Left forelimb (tissue), 1 donor: ENCODE results near the gene PRG2.

Source experiments
- DNase-seq: peaks from one replicate; pipeline ENCODE4 v3.0.0-alpha.2; 2018; ENCODE audit warnings: low spot score

Gene PRG2, protein sequence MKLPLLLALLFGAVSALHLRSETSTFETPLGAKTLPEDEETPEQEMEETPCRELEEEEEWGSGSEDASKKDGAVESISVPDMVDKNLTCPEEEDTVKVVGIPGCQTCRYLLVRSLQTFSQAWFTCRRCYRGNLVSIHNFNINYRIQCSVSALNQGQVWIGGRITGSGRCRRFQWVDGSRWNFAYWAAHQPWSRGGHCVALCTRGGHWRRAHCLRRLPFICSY

GRCh38 chr11:57390535-57390934 is at the start of gene PRG2:
PRG2 (minus strand) TSS chr11:57390650; CDS start chr11:57389944, 706 bp downstream.
- DNase-seq, result no peak

DNA sequence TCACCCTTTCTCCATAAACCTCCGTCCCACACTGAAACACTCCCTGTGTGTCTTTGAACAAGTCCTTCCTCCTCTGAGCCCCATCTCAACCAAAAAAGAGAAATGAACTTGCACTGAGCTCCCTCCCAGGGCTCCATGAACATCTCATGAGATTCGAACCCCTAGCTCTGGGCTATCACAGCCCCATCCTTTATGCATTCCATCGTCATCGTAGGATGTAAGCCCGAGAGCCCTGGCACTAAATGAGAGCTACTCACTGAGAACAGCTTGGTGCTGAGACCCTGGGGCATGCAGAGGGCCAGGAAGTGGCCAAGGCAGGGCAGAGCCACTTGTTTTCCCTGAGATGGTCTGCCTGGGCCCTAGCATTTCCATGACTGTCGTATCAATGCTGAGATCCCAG is 49.3 kb upstream of the PRG2 start:
- DNase-seq, result no peak

DNA sequence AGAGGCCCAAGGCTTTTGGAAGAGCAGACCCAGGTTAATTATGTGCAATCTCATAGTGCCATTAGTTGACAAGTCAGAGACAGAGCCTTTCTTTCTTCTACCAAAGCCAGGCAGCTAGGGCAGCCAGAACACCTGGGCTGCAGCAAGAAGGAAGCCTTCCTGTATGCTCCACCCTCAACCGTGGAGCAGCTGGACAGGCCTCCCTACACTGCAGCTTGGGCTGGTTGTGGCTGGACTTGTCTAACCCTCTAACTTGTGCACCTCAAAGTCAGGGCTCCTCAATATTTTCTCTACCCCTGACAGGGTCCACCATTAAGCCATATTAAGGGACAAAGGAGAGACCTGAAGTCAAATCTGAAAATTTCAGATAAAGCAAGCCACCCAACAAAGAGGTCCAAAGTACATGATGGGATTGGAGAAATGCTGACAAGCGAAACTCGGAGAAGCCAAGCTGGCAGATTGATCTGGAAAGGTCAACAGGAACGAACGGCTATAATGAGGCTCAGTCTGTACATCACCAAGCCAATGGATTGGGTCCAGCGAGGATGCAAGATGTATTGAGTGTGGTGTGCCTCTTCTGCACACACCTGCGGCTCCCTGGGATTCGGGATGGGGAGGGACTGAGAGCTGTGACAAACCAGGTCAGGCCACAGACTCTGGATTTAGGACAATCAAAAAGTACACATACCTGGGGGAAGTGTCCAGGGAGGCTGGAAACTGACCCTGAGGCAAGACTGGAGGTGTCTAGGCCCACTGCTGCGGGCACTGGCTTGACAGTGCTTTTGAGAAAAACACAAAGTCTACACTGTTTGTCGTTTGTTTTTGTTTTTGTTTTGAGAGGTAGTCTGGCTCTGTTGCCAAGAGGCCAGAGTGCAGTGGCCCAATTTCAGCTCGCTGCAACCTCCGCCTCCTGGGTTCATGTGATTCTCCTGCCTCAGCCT is 48.2 kb upstream of the PRG2 start:
- no peak for DNase-seq

DNA sequence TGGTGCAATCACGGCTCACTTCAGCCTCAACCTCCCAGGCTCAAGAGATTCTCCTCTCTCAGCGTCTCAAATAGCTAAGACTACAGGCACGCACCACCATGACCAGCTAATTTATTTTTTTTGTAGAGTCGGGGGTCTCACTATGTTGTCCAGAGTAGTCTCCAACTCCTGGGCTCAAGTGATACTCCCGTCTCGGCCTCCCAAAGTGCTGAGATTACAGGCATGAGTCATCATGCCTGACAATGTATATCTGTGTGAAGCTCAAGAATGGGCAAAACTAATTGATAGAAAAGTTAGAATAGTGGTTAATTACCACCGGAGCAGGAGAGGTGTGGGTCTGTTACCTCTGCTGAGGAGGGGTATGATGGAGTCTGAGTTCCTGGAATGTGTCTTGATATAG is 45.6 kb upstream of the PRG2 start:
- DNase-seq, result no peak

DNA sequence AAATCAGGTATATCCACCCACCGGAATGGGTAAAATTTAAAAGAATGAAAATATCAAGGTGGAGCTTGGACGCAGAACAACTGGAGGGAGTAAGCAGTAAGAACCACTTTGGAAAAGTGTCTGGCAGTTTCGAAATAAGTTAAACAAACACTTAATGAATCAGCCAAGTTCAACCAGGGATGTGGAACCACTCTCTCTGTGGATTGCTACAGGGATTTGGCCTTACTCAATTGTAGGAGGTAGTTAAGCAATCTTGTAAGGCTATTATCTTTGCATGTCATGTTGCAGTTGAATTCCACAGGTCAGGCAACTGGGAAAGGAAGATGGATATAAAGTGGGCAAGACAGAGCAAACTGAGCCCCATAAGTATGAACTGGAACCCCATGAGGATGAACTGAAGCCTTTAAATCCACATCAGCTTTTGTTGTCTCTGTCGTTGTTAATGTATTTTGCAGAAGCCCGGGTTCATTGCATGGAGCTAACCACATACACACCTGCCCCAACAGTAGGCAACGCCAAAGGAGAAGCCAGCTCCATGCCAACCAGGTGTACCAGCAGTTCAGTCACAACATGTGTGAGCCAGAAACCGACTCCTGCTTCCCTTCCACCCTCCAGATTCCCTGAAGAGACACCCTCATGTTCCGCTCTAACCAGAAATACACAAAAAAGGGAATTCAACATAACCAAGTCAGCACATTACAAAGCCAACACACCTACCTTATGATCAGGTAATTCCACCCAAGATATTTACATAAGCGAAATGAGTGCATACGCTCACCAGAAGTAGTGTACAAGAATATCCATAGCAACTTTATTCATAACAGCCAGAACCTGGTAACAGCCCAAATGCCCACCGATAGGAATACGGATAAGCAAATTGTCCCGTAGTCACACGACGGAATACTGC is 44.4 kb upstream of the PRG2 start:
- DNase-seq, result no peak

DNA sequence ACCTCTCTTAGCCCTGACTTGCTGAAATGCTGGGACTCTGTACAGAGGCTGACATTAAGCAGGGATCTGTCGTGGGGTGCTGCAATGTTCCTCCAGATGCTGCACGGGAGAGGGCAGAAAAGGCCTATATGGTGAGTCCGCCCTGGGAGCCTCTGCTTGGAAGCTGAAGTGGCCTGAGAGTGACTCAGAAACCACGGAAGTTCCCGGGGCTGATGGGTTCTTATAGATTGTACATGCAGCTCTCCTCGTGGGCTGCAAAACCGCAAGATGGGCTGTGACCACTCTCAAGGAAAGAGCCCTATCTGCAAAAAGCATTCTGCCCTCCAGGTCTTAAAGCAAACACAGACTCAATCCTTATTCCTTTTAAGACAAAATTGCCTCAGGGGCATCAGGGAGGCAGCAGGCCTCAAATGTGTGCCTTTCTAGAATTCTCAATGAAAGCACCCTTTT is 42.3 kb upstream of the PRG2 start:
- no peak for DNase-seq

GRCh38 chr11:57432149-57432561 is 41.7 kb upstream of the PRG2 start:
- DNase-seq, result no peak

- DNase-seq, result no peak
Measured at GRCh38 chr11:57430952-57431351, 40.5 kb upstream of the PRG2 start.

DNA sequence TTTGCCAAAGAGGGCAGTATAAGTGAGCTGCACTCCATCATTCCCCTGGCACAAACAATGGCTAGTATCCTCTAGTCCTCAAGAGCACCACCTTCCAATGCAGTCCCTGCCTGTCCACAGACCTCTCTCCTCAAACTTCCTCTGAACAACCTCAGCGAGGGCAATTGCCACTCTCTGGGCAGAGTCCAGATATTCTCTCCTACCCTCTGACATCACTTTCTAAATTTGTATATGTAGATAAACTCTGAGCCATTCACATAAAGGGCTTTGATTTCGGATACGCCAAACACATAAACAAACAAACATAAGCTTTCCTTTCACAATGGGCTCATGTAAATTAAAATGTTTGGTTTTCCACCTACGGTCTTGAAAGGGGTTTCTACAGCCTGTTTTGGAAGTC is 39.5 kb upstream of the PRG2 start:
- DNase-seq, result no peak

DNA sequence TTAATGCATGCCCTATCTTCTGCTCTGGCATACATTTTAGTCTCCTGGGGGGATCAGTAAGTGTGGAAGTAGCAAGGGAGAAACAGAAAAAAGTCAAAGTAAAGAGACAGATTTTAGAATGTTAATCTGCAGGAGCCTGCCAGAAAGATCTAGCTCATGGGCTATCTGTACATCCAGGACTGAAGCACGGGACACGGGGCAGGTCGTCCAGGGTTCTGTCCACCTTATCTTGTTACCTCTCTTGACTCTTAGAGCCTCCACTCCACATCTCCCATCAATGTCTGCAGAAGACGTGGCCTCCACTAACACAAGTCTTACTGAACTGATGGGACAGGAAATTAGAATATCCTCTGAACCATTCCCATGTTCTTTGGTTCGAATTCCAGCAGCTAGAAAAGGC is 38.2 kb upstream of the PRG2 start:
- DNase-seq, result no peak

DNA sequence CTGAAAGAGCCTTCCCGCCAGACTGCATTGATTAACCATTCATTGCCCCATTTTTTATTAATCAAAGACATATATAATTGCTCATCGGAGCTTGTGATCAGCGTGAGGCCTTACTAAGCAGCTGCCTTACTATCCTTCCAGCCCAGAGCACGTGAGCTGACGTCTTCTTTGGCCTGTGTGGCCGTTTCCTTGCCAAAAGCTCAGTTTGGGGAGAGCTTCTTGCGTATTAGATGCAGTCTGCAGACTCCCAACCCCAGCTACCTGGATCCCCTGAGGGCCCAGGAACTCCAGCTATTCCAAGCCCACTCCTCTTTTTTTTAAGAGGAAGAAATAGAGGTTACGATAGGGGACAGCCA is 37.3 kb upstream of the PRG2 start:
- peak; percentile 82 for DNase-seq

GRCh38 chr11:57426929-57427726 is 36.7 kb upstream of the PRG2 start, which contains the start of gene SLC43A3:
SLC43A3 (minus strand) TSS chr11:57427121; CDS start chr11:57426172, 949 bp downstream.
- DNase-seq, result peak; percentile 84

DNA sequence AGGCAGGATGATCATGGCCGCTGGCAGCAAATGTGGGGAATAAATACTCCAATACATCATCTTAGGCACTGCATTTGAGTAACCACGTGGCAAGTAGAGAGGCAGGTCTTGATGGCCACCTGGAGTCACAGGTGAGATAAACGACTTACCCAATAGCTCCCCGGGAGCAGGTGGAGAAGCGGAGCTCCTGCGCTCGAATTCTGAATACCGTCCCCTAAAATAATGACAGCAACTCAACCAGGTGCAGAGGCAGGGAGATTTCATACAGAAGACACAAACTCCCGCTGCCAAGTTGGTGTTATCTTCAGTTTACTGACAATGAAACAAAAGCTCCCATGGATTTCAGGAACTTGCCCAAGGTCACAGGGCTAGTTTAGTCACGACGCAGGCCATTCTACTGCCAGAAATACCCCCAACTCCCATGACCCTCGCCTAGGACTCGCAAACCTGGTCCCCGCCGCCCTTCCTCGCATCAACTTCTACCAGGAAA is 36.0 kb upstream of the PRG2 start:
- DNase-seq, result no peak

- peak; percentile 74 for DNase-seq
Measured at GRCh38 chr11:57425565-57426438, 35.4 kb upstream of the PRG2 start.

DNA sequence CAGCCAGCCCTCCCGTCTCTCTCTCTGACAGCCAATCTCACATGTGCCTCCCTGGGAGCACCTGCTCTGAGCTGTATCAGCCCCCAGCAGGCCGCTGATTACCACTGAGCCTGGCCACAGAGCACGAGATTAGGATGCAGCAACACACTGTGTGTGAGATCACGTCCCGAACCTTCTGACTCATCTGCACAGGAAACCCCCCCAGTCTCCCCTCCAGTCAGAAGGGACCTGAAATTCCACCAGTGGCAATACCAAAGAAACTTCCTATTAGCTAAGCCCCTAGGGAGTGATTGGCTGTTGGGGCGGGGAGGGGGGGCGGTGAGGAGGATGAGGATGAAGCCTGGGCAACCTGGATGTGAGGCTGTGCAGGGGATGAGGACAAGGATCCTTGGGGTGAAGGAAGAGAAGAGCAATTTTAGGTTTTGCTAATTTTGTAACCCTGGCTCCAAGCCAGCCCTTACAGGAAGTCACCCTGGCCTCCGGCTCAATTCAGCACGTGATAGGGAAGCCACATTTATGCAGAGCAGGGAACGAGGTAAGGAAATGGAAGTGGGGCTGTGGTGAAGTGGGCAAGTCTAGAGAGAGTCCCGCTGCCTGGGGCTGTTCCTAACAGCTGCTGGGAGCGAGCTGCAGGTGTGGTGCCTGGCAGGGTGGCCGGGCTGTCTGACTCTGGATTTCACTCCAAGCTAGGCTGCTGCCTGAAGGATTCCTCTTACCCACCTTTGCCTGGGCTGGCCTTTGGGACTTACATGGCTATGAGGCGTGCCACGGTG is 34.5 kb upstream of the PRG2 start:
- DNase-seq, result peak; percentile 69

- DNase-seq, result no peak
Measured at GRCh38 chr11:57424137-57424791, 33.8 kb upstream of the PRG2 start.

DNA sequence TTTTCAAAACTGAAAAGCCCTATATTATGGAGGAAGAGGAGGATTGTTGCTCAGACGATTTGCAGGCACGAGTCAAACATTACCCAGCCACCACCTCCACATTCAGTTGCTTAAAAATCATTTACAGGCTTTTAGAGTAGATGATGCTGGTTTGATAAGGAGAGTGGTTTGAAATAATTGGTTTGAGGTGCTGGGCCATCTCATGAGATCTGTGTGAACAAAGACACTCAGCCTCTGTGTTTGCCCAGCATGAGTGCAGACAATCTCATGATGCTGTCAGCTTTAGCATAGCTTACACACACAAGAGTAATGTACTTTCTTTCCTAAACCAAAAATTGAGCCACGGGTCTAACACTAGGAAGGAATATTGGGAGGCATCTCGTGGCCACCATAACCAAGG is 32.2 kb upstream of the PRG2 start:
- DNase-seq, result no peak

DNA sequence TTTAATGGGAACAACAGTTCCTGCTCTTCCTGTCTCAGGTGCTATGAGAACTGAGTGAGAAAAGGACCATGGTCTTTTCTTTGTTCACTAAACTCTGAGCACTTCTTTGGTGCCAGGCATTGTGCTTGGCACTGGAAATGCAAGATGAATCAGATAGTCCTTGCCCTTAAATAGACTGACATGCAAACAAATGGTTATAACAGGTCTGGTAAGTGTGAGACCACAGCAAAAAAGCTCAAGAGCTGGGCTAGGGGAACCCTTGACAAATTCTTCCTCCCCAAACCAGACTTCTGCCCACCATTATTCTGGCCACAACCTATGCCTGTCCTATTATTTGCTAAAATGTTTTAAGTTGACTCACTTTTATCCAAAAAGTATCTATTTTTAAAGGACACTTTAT is 31.4 kb upstream of the PRG2 start:
- no peak for DNase-seq

DNA sequence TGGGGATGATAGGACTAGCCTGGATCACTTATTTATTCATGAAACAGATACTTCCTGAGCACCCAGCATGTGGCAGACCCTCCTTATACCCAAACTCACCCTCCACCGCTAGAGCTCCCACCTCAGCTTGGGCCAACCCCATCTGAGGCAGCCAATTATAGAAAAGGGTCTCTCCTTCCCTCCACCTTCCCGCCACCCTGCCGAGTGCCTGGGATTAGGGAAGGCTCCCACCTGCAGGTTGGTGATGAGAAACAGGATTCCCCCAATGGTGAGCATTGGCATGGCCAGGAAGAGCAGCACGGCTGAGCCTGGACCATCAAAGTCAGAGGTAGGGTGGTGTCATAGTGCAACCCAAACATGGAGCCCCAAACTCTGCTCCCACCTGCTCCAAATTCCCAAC is 30.6 kb upstream of the PRG2 start:
- no peak for DNase-seq
